Epithelial cell of esophagus (primary cell): ENCODE results near the gene WDR27.
A peak's percentile ranks its signal among the peaks of the same experiment; 100 is the strongest.

Experiments
- DNase-seq: peaks from one replicate; pipeline ENCODE4 v3.0.0; 2010; ENCODE audit warnings: low read depth
- H3K4me3 ChIP-seq: 2 replicates; pipeline ENCODE4 v1.5.1; 2011; ENCODE audit warnings: mild to moderate bottlenecking, low read length, control low read depth
- TF ChIP-seq, protein P1 (sequence below): IDR thresholded peaks from 2 replicates; pipeline ENCODE4 v1.5.1; 2011; ENCODE audit warnings: low read depth, mild to moderate bottlenecking, low read length, control low read depth, inconsistent platforms; ENCODE audit not compliant: insufficient read depth; ENCODE audit errors: missing control alignments

WDR27 gene

GRCh38 chr6:169723200-169723909 lies 21.5 kb upstream of the WDR27 start:
- DNase-seq = peak; percentile 49
- H3K4me3 ChIP-seq = peak overlapping the region; percentile 59
- TF ChIP-seq, protein P1, sequence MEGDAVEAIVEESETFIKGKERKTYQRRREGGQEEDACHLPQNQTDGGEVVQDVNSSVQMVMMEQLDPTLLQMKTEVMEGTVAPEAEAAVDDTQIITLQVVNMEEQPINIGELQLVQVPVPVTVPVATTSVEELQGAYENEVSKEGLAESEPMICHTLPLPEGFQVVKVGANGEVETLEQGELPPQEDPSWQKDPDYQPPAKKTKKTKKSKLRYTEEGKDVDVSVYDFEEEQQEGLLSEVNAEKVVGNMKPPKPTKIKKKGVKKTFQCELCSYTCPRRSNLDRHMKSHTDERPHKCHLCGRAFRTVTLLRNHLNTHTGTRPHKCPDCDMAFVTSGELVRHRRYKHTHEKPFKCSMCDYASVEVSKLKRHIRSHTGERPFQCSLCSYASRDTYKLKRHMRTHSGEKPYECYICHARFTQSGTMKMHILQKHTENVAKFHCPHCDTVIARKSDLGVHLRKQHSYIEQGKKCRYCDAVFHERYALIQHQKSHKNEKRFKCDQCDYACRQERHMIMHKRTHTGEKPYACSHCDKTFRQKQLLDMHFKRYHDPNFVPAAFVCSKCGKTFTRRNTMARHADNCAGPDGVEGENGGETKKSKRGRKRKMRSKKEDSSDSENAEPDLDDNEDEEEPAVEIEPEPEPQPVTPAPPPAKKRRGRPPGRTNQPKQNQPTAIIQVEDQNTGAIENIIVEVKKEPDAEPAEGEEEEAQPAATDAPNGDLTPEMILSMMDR = no peak

GRCh38 chr6:169722362-169723199 lies 20.8 kb upstream of the WDR27 start:
- peak overlapping the region; percentile 59 for H3K4me3 ChIP-seq
- DNase-seq = peak; percentile 62
- TF ChIP-seq, protein P1 = no peak

- H3K4me3 ChIP-seq = no peak overlapping the region
- TF ChIP-seq, protein P1 = peak; percentile 24
- no peak for DNase-seq
These were observed 18.5 kb upstream of the WDR27 start for GRCh38 chr6:169720207-169720855.

DNA sequence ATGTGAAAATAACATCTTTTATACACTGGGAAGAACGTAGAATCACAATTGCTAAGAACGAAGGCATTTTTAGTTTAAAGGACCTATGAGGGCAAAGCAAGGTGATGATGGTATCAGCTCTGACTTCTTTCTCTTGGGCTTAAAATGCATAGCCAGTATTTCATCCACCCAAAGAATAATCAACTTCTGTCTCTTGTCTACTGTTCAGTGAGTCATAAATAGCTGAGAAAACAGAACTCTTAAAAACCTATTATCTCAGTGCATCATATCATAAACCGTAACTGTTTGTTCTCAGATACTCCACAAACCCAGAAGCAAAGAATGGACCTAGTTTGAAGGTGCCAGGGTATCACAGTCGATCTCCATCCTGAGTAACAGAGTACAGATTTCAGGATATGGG lies 17.3 kb upstream of the WDR27 start:
- no peak for DNase-seq

DNA sequence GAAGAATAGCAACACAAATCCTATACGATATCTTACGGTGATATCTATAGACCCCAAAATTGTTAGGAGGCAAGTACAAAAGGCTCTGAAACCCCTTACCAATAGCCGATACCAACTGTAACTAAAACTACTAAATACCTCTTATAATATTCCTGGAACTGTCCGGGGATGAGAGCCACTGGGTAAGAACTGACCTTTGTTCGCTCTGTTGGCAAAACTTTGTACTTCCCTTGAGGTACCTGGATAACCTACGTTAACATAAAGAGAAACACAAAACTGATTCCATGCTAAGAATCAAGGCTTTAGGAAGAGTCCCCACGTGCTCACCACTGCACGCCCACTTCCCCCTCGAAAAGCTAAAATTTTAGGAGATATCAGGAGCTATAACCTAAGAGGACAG lies 12.8 kb upstream of the WDR27 start:
- TF ChIP-seq, protein P1 = no peak

More for the DNA sequence above, 17.3 kb upstream of the WDR27 start:
- TF ChIP-seq, protein P1 = no peak
- no peak overlapping the region for H3K4me3 ChIP-seq

DNA sequence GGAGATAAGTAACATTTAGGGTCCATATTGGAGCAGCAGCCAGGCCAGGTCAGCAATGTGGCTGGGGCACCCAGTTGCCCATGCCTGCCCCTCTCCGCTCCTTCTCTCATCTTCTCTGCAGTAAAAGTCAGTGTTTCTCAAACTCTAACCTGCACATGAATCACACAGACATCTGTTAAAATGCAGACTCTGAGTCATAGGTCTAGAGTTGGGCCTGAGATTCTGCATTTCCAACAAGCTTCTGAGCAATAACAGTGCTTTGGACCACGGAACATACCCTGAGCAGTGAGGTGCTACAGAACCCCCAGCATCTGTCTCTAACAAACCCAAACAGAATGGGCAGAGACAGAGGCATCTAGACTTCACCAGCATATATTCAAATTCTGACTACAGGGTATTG lies 12.3 kb upstream of the WDR27 start:
- DNase-seq = no peak
- TF ChIP-seq, protein P1 = no peak
- H3K4me3 ChIP-seq = no peak overlapping the region

More for the DNA sequence above, 12.8 kb upstream of the WDR27 start:
- H3K4me3 ChIP-seq = no peak overlapping the region
- DNase-seq = no peak
